HepG2 (cell line): ENCODE measurements around the gene S100A13. TPM values are rescaled to one million over a fixed set of nuclear protein-coding genes. Genes with fewer than 3 reads are reported as not detected.

ENCODE experiments used
- CSRNP2 ChIP-seq: sonication (generic); formaldehyde crosslinking; conservative IDR thresholded peaks from 2 replicates; pipeline ENCODE4 v1.8.0; 2022; ENCODE audit warnings: low read depth, missing genetic modification reagents
- DZIP1 ChIP-seq: sonication (generic); formaldehyde crosslinking; IDR thresholded peaks from 2 replicates; pipeline ENCODE4 v1.5.0; 2020; ENCODE audit warnings: mild to moderate bottlenecking, missing genetic modification reagents
- ETV5 ChIP-seq: IDR thresholded peaks from 2 replicates; pipeline ENCODE4 v1.6.1; 2018; ENCODE audit warnings: missing biosample characterization, missing genetic modification reagents, inconsistent platforms, borderline replicate concordance
- FOXK2 ChIP-seq: fragments of 450-650 bp; IDR thresholded peaks from 2 replicates; pipeline ENCODE4 v1.6.1; 2016
- GATA4 ChIP-seq: sonication (generic); IDR thresholded peaks from 2 replicates; pipeline ENCODE4 v1.6.1; 2016; ENCODE audit warnings: antibody characterized with exemption, low read depth, borderline replicate concordance
- GLI4 ChIP-seq: sonication (generic); formaldehyde crosslinking; IDR thresholded peaks from 2 replicates; pipeline ENCODE4 v1.5.1; 2020; ENCODE audit warnings: missing genetic modification reagents, mild to moderate bottlenecking, moderate library complexity, borderline replicate concordance
- PHF20 ChIP-seq: sonication (generic); formaldehyde crosslinking; IDR thresholded peaks from 2 replicates; pipeline ENCODE4 v1.5.0; 2020; ENCODE audit warnings: mild to moderate bottlenecking, missing genetic modification reagents
- PLRG1 ChIP-seq: fragments of 450-650 bp; conservative IDR thresholded peaks from 2 replicates; pipeline ENCODE4 v1.6.1; 2016
- U2AF2 ChIP-seq: fragments of 200-400 bp; formaldehyde crosslinking; IDR thresholded peaks from 2 replicates; pipeline ENCODE4 v1.6.1; 2017; ENCODE audit warnings: low read depth, mild to moderate bottlenecking, low read length
- ZBTB20 ChIP-seq: sonication (generic); formaldehyde crosslinking; IDR thresholded peaks from 2 replicates; pipeline ENCODE4 v1.8.1; 2023; ENCODE audit warnings: missing genetic modification reagents, low read depth, mild to moderate bottlenecking, borderline replicate concordance
- ZBTB34 ChIP-seq: sonication (generic); formaldehyde crosslinking; IDR thresholded peaks from 2 replicates; pipeline ENCODE4 v1.8.0; 2022; ENCODE audit warnings: mild to moderate bottlenecking, missing genetic modification reagents
- ZNF256 ChIP-seq: sonication (generic); formaldehyde crosslinking; conservative IDR thresholded peaks from 2 replicates; pipeline ENCODE4 v1.4.0; 2020; ENCODE audit warnings: missing genetic modification reagents
- ZNF280D ChIP-seq: sonication (generic); formaldehyde crosslinking; IDR thresholded peaks from 2 replicates; pipeline ENCODE4 v1.5.1; 2020; ENCODE audit warnings: mild to moderate bottlenecking, missing genetic modification reagents
- ZNF687 ChIP-seq: sonication (generic); formaldehyde crosslinking; IDR thresholded peaks from 2 replicates; pipeline ENCODE4 v1.5.1; 2020; ENCODE audit warnings: mild to moderate bottlenecking, missing genetic modification reagents, moderate library complexity
- ZNF879 ChIP-seq: sonication (generic); formaldehyde crosslinking; IDR thresholded peaks from 2 replicates; pipeline ENCODE4 v1.8.1; 2023; ENCODE audit warnings: missing genetic modification reagents
- ZNF891 ChIP-seq: sonication (generic); formaldehyde crosslinking; IDR thresholded peaks from 2 replicates; pipeline ENCODE4 v1.5.0; 2020; ENCODE audit warnings: mild to moderate bottlenecking, missing genetic modification reagents
- polyA plus RNA-seq, 8 experiments: library from polyadenylated mRNA; depleted of rRNA in 3 of 8; stranded (reverse) in 7 of 8; unstranded in 1 of 8; fragments of >200 nt; fragmentation: Illumina TruSeq in 4 of 8; extraction: Trizol in 4 of 8; gene quantifications; 2 replicates each; pipeline versions ENCODE4 v1.2.1 to v1.2.3, GENCODE V29; 2011 to 2016; ENCODE audit warnings: low read depth in 4 of 8, missing spikeins in 1 of 8, mixed read lengths in 1 of 8; ENCODE audit not compliant: insufficient read depth in 1 of 8
- total RNA-seq, 5 experiments: library from RNA; depleted of rRNA; stranded (reverse); fragments of >200 nt; fragmentation: Illumina TruSeq; extraction: Trizol; gene quantifications; 2 replicates each; pipeline ENCODE4 v1.2.3, GENCODE V29; 2016; ENCODE audit warnings: low read depth in 1 of 5

The S100A13 gene
- total and polyA plus RNA-seq, 2 of the 13 experiments (the other 11 are each of a cell fraction or from before 2014, with no cell fraction given), result 89.5 to 172 TPM

GRCh38 chr1:153626904-153627714, at the start of gene S100A13 (continued):
- TF ChIP-seq ZNF280D (no peak), DZIP1 (CRISPR knock-in tag) (no peak), GATA4 (no peak), PHF20 (CRISPR knock-in tag) (no peak; the same call in 1 of the 2 replicates), GLI4 (no peak), ZNF256 (CRISPR knock-in tag) (no peak), ETV5 (peak; percentile 12; the same call in 1 of the 2 replicates), FOXK2 (no peak), ZNF687 (CRISPR knock-in tag) (peak; percentile 83), ZNF891 (CRISPR knock-in tag) (no peak), CSRNP2 (no peak), U2AF2 (no peak), ZBTB34 (CRISPR knock-in tag) (no peak), ZNF879 (CRISPR knock-in tag) (no peak), ZBTB20 (CRISPR knock-in tag) (no peak), PLRG1 (no peak)
